Activated B cell treated with CpG ODN at 0.5 μM for 24 hours (primary cell): ENCODE measurements around the gene SRPK2. TPM values are rescaled to one million over a fixed set of nuclear protein-coding genes. Genes with fewer than 3 reads are reported as not detected.

Source experiments
- ATAC-seq: fragments of 200-7000 bp; cut with Tn5 transposase; one replicate; pipeline ENCODE4 v1.10.0; 2021; ENCODE audit warnings: low read depth, mild to moderate bottlenecking, moderate library complexity
- CTCF ChIA-PET: fragments of 350-600 bp; sonication (Branson Sonifier 250); formaldehyde crosslinking; loops from one replicate; lab custom pipeline; 2021; ENCODE audit warnings: antibody characterized with exemption; lab: Charles Lee
- POLR2A ChIA-PET: fragments of 350-600 bp; sonication (Branson Sonifier 250); formaldehyde crosslinking; loops from one replicate; lab custom pipeline; 2021; ENCODE audit warnings: antibody characterized with exemption; lab: Charles Lee
- DNase-seq: peaks from one replicate; pipeline ENCODE4 v3.0.0; 2022
- H3K27ac Mint-ChIP-seq: one replicate; pipeline ENCODE4 v1.8.0; 2020; ENCODE audit warnings: mixed read lengths
- H3K27me3 Mint-ChIP-seq: one replicate; pipeline ENCODE4 v1.8.0; 2021; ENCODE audit warnings: mixed read lengths
- H3K36me3 Mint-ChIP-seq: one replicate; pipeline ENCODE4 v1.8.0; 2021; ENCODE audit warnings: low read depth, mixed read lengths
- H3K4me1 Mint-ChIP-seq: one replicate; pipeline ENCODE4 v1.8.0; 2021; ENCODE audit warnings: mixed read lengths
- H3K4me3 Mint-ChIP-seq: one replicate; pipeline ENCODE4 v1.8.0; 2020; ENCODE audit warnings: mild to moderate bottlenecking, mixed read lengths
- H3K9me3 Mint-ChIP-seq: one replicate; pipeline ENCODE4 v1.8.0; 2020; ENCODE audit warnings: mixed read lengths
- intact Hi-C: fragments of 100-400 bp; cut with micrococcal nuclease; formaldehyde crosslinking; loops from one replicate; pipeline ENCODE4 v1.15.1; 2024
- total RNA-seq: library from RNA; stranded (reverse); gene quantifications from 2 replicates; pipeline ENCODE4 v1.2.3, GENCODE V29; 2022
- TF ChIP-seq, protein P1 (sequence below): fragments of 200-600 bp; IDR thresholded peaks from one replicate; pipeline ENCODE4 v1.8.0; 2022; ENCODE audit warnings: antibody characterized with exemption, mild to moderate bottlenecking

Gene SRPK2
- total RNA-seq, 1 donor from 2014 or later = 59.2 TPM

DNA sequence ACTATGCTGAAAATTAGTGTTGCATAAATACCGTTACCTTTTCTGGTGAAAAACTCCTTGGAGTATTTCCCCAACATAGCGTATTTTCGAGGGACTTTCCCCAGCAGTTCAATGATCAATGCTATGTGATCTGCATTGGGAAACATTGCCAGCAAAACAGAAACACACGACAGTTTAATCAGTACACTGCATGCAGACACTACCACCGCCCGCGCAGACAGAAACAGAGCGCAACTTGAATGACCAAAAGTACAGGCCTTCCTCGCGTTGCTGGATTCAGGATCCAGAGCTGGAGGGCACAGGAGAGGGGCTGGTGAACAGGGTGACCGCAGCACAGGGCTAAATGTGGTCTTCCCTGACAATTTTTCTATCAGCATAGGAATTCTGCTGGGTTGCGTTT, 263.0 kb downstream of the SRPK2 start:
- TF ChIP-seq, protein P1, sequence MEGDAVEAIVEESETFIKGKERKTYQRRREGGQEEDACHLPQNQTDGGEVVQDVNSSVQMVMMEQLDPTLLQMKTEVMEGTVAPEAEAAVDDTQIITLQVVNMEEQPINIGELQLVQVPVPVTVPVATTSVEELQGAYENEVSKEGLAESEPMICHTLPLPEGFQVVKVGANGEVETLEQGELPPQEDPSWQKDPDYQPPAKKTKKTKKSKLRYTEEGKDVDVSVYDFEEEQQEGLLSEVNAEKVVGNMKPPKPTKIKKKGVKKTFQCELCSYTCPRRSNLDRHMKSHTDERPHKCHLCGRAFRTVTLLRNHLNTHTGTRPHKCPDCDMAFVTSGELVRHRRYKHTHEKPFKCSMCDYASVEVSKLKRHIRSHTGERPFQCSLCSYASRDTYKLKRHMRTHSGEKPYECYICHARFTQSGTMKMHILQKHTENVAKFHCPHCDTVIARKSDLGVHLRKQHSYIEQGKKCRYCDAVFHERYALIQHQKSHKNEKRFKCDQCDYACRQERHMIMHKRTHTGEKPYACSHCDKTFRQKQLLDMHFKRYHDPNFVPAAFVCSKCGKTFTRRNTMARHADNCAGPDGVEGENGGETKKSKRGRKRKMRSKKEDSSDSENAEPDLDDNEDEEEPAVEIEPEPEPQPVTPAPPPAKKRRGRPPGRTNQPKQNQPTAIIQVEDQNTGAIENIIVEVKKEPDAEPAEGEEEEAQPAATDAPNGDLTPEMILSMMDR = no peak
- ChIA-PET POLR2A (interaction anchor here (0.6 kb wide), 1 partner anchor 22 kb away, joined by 10 read pairs; no protein-coding TSS in a partner anchor), CTCF (no interaction called here)
- Mint-ChIP-seq H3K4me3 (no peak overlapping the region), H3K27ac (no peak overlapping the region), H3K27me3 (no peaks in the 10 kb centered on the region), H3K36me3 (peaks cover 72% of the 10 kb centered on the region), H3K4me1 (peaks cover 5% of the 10 kb centered on the region), H3K9me3 (no peaks in the 10 kb centered on the region)
- no peak for DNase-seq
- ATAC-seq = no peak
- intact Hi-C loops = no loop called here

DNA sequence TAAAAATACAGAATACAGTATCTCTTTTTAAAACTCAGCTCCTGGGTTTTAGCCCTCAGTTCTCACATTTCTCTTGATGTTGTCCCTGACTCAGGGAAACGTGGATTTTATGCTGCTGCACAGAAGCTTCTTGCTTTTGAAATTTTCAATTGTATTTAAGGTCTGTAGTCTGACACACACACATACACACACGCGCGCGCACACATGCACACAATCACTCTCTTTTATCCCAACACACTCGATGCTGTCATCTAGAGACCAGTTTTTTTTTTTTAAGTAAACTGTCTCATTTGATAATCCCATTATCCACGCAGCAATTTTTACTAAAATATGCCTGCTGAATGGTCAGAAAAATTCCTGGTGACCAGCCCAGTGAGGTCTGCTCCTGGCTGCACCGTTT, 266.1 kb downstream of the SRPK2 start:
- Mint-ChIP-seq H3K4me1 (peaks cover 23% of the 10 kb centered on the region), H3K36me3 (peaks cover 74% of the 10 kb centered on the region), H3K9me3 (no peaks in the 10 kb centered on the region), H3K4me3 (no peak overlapping the region), H3K27ac (no peak overlapping the region), H3K27me3 (no peaks in the 10 kb centered on the region)
- intact Hi-C loops = no loop called here
- ChIA-PET CTCF (no interaction called here), POLR2A (no interaction called here)
- TF ChIP-seq, protein P1 = no peak
- ATAC-seq (no peak), DNase-seq (no peak)

DNA sequence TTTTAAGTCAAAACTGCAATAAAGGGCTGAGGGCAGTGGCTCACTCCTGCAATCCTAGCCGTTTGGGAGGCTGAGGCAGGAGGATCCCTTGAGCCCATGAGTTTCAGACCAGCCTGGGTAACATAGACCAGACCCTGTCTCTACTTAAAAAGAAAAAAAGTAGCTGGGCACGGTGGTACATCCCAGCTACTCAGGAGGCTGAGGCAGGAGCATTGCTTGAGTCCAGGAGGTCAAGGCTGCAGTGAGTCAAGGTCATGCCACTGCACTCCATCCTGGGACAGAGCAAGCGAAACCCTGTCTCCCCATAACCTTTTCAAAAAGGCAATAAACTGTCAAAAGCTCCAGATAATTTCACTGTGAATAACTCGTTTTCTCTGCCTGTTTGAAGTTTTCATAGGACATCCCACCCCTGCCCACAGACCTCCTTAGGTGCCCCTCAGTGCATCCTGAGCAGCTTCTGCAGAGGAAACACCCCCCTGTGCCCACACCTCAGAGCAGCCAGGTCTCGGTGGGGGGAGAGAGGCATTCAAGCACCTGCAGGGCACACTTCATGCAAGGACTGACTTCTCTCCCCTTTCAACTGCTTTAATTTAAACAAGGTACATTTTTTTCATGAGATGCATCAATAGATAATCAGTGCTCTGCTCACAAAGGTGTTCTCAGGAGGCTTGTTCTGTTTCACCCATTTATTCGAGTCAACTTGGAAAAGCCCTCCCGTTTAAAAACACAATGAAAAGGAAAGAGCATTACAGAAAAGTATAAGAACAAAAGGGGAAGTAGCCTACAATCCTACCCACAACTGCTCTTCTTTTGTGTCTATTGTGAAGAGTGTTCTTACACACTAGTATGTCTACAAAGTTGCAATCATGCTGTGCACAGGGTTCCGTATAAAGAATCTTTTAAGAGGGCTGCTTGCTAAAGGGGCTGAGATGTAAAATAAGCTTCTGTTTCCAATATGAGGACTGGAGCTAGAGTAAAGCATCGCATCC, 269.8 kb downstream of the SRPK2 start:
- TF ChIP-seq, protein P1 = no peak
- Mint-ChIP-seq H3K9me3 (no peaks in the 10 kb centered on the region), H3K27ac (peak overlapping the region; percentile 76), H3K27me3 (no peaks in the 10 kb centered on the region), H3K4me1 (peaks cover 18% of the 10 kb centered on the region), H3K36me3 (peaks cover 77% of the 10 kb centered on the region), H3K4me3 (no peak overlapping the region)
- DNase-seq = no peak
- ChIA-PET POLR2A (no interaction called here), CTCF (no interaction called here)
- intact Hi-C loops = no loop called here
- peak; percentile 60 for ATAC-seq

DNA sequence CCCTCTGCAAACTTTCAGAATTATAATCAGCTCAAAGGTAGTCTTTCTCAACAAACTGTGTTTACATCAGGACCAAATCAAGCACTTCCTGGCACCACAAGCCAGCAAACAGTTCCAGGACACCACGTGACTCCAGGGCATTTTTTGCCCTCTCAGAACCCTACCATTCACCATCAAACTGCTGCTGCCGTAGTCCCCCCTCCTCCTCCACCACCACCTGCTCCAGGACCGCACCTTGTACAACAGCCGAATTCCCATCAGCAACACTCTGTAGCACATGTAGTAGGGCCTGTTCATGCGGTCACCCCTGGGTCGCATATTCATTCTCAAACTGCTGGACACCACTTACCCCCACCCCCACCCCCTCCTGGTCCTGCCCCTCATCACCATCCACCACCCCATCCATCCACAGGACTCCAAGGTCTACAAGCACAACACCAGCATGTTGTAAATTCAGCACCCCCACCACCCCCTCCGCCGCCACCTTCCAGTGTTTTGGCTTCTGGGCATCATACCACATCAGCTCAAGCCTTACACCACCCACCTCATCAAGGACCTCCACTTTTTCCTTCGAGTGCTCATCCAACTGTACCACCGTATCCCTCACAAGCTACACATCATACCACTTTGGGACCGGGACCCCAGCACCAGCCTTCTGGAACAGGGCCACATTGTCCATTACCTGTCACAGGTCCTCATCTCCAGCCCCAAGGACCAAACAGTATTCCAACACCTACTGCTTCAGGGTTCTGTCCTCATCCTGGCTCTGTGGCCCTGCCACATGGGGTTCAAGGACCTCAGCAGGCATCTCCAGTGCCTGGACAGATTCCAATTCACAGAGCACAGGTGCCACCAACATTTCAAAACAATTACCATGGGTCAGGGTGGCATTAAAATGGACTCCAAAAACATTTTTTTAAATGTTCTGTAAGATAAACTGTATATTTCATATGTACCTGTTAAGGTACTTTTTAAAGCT, 276.0 kb downstream of the SRPK2 start:
- TF ChIP-seq, protein P1 = no peak
- Mint-ChIP-seq H3K27me3 (no peaks in the 10 kb centered on the region), H3K4me3 (no peak overlapping the region), H3K4me1 (no peaks in the 10 kb centered on the region), H3K27ac (peak overlapping the region; percentile 71), H3K9me3 (no peaks in the 10 kb centered on the region), H3K36me3 (peaks cover 92% of the 10 kb centered on the region)
- CTCF ChIA-PET = no interaction called here
- ATAC-seq (peak; percentile 7), DNase-seq (no peak)
- POLR2A ChIA-PET = no interaction called here
- intact Hi-C loops = no loop called here
